Measurements from ENCODE around the gene DLG2.

- TF ChIP-seq CTCF (IDR thresholded peaks at IDR 0.05 in 4 of 5, conservative IDR thresholded peaks at IDR 0.05 in 1 of 5) (no peak), POLR2A (IDR thresholded peaks at IDR 0.05) (no peak)
These were observed 131.2 kb downstream of the DLG2 start for GRCh38 chr11:85495918-85496317.
